ENCODE data around the gene TSPAN4. TPM values are rescaled to one million over a fixed set of nuclear protein-coding genes. Genes with fewer than 3 reads are reported as not detected.
A peak's percentile ranks its signal among the peaks of the same experiment; 100 is the strongest.

The TSPAN4 gene
- total and polyA plus RNA-seq, 2 of the 13 experiments (the other 11 are each of a cell fraction or from before 2014, with no cell fraction given) = 31.7 to 68.3 TPM

DNA sequence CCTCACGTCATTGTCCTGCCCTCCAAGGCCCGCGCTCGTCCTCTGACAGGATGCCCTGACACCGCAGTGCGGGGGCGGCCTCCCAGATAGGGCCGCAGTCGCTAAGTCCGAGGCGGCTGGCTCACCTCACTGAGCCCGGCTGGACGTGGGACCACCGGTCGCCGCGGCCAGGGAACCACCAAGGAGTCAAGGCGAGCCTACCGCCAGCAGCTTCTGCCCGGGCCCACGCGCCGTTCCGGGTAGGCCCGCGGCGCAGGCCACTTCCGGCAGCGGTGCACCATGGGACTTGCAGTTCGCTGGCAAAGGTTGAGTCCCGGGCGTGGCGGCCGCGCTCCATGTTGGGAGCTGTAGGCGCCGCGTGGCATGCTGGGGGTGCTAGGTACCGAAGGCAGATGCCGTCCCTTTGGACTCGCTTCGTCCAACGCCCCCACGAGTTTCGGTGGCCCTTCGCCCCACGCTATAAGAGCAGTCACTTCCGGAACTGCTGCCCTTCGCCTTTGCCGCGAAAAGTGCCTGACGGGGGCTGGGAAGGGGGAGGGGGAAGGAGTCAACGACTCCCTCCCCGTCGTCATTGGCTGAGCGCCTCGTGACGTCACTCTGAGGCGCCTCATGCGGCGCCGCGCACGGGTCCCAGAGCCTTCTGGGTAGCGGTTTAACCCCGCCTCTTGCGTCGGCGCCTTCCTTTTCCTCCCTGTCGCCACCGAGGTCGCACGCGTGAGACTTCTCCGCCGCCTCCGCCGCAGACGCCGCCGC, 33.2 kb upstream of the TSPAN4 start, which contains the start of gene RPLP2 (continued):
- no peak for TF ChIP-seq ZFP41 (CRISPR knock-in tag; IDR thresholded peaks at IDR 0.05; ENCODE audit: borderline replicate concordance)
- TF ChIP-seq ZNF432 (CRISPR knock-in tag; IDR thresholded peaks at IDR 0.05; ENCODE audit: borderline replicate concordance) = no peak
- peak; percentile 70; the same call in 1 of the 2 replicates for TF ChIP-seq NFE2L1 (CRISPR knock-in tag; IDR thresholded peaks at IDR 0.05; ENCODE audit: borderline replicate concordance)

DNA sequence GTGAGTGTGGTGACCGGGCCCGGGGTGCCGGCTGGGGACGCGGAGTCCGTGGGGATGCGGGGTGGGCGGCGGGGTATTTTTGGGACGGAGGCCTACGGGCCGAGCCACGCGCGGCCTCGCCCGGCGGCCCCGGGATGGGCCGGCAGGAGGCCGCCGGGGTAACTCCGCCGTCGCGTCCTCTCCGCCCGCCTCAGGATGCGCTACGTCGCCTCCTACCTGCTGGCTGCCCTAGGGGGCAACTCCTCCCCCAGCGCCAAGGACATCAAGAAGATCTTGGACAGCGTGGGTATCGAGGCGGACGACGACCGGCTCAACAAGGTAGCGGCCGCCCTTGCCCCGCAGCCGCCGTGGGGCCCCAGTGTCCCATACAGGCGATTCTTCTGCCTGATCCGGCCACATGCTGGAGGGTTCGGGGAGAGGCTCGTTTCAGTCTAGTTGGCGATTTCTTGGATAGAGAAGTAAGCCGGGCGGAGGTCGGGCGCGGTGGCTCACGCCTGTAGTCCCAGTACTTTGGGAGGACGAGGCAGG, 32.5 kb upstream of the TSPAN4 start:
- BruUV-seq (replicated peaks) = TSS peak; percentile 81
- peaks cover 33% of the 10 kb centered on the region for H3K79me2 ChIP-seq (ENCODE audit: insufficient read depth, low read length)
- no peak overlapping the region for H2AFZ ChIP-seq (ENCODE audit: low read length)
- intact Hi-C loops (cut with micrococcal nuclease; ENCODE audit: unreplicated experiment) (no loop called here), in situ Hi-C loops (cut with HindIII; ENCODE audit: extremely low pct_ligation_motif_present, low pct_unique_long_range_greater_than_20kb) (no loop called here)
- no peaks in the 10 kb centered on the region for H3K9me3 ChIP-seq (ENCODE audit: low read length)
- H3K27me3 ChIP-seq (ENCODE audit: control insufficient read depth in 1 of 2, insufficient read depth in 2 of 2, low read length in 2 of 2) = no peaks in the 10 kb centered on the region; a peak in 1 of 5 replicates
- no peak for DNase-seq (ENCODE audit: low spot score)
- FAIRE-seq = no peak
- ATAC-seq = no peak
- H3K4me1 ChIP-seq (ENCODE audit: insufficient read depth, low read length) = peaks cover 52% of the 10 kb centered on the region
- peak overlapping the region; percentile 98 for H3K9ac ChIP-seq (ENCODE audit: insufficient read depth, low read depth, low read length)
- WGBS (ENCODE audit: low lambda C conversion rate) = 0% methylated on average over 19 of the region's 55 CpGs
- peak overlapping the region; percentile 93 for H3K4me2 ChIP-seq (ENCODE audit: low read depth, low read length)
- ChIA-PET CTCF (ENCODE audit: low intra/inter-chr PET ratio, low total read pairs) (no interaction called here), POLR2A (interaction anchor here (0.6 to 2.2 kb wide), 17 partner anchors 9 to 364 kb away, joined by 3 to 127 read pairs (median 6); partner anchors contain the start of genes CEND1, CRACR2B, EPS8L2 and PNPLA2)
- peaks cover 19 to 27% of the 10 kb centered on the region in 2 experiments for H3K36me3 ChIP-seq (replicated peaks in 1 of 2; ENCODE audit: control insufficient read depth in 1 of 2, insufficient read depth in 2 of 2, low read length in 2 of 2)
- peaks cover 24% of the 10 kb centered on the region for H4K20me1 ChIP-seq (ENCODE audit: insufficient read depth, low read length)
- peak overlapping the region; percentile 95 for H3K27ac ChIP-seq (ENCODE audit: extremely low read length, insufficient read depth, low read length)
- H3K4me3 ChIP-seq (replicated peaks in 1 of 3; ENCODE audit: insufficient read depth in 1 of 3, low read depth in 2 of 3, low read length in 3 of 3) = peak overlapping the region; percentile 97 to 100 (median 99)
- TF ChIP-seq ZMAT3 (CRISPR knock-in tag; conservative IDR thresholded peaks at IDR 0.05) (0 out of 2 replicates have a peak, but pooled peaks have one; percentile 13), ZFX (CRISPR knock-in tag; IDR thresholded peaks at IDR 0.05; ENCODE audit: low read depth) (no peak), GABPA (IDR thresholded peaks at IDR 0.05; ENCODE audit: low read depth, low read length) (no peak), GABPA (CRISPR knock-in tag; IDR thresholded peaks at IDR 0.05; ENCODE audit: low read depth) (no peak), FIP1L1 (IDR thresholded peaks at IDR 0.05; ENCODE audit: borderline replicate concordance, insufficient read depth, low read depth, low read length) (no peak), NR2F2 (IDR thresholded peaks at IDR 0.05; ENCODE audit: borderline replicate concordance, low read depth) (no peak), ZBTB7A (CRISPR knock-in tag; IDR thresholded peaks at IDR 0.05) (peak; percentile 58; the same call in 1 of the 2 replicates), NFRKB (IDR thresholded peaks at IDR 0.05) (no peak), ZNF780A (CRISPR knock-in tag; IDR thresholded peaks at IDR 0.05) (0 out of 2 replicates have a peak, but pooled peaks have one; percentile 8), CHCHD3 (CRISPR knock-in tag; IDR thresholded peaks at IDR 0.05) (no peak)
- TF ChIP-seq, protein P1, sequence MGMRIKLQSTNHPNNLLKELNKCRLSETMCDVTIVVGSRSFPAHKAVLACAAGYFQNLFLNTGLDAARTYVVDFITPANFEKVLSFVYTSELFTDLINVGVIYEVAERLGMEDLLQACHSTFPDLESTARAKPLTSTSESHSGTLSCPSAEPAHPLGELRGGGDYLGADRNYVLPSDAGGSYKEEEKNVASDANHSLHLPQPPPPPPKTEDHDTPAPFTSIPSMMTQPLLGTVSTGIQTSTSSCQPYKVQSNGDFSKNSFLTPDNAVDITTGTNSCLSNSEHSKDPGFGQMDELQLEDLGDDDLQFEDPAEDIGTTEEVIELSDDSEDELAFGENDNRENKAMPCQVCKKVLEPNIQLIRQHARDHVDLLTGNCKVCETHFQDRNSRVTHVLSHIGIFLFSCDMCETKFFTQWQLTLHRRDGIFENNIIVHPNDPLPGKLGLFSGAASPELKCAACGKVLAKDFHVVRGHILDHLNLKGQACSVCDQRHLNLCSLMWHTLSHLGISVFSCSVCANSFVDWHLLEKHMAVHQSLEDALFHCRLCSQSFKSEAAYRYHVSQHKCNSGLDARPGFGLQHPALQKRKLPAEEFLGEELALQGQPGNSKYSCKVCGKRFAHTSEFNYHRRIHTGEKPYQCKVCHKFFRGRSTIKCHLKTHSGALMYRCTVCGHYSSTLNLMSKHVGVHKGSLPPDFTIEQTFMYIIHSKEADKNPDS (CRISPR knock-in tag; IDR thresholded peaks at IDR 0.05) = peak; percentile 82; the same call in 1 of the 2 replicates
- TF ChIP-seq, protein P2, sequence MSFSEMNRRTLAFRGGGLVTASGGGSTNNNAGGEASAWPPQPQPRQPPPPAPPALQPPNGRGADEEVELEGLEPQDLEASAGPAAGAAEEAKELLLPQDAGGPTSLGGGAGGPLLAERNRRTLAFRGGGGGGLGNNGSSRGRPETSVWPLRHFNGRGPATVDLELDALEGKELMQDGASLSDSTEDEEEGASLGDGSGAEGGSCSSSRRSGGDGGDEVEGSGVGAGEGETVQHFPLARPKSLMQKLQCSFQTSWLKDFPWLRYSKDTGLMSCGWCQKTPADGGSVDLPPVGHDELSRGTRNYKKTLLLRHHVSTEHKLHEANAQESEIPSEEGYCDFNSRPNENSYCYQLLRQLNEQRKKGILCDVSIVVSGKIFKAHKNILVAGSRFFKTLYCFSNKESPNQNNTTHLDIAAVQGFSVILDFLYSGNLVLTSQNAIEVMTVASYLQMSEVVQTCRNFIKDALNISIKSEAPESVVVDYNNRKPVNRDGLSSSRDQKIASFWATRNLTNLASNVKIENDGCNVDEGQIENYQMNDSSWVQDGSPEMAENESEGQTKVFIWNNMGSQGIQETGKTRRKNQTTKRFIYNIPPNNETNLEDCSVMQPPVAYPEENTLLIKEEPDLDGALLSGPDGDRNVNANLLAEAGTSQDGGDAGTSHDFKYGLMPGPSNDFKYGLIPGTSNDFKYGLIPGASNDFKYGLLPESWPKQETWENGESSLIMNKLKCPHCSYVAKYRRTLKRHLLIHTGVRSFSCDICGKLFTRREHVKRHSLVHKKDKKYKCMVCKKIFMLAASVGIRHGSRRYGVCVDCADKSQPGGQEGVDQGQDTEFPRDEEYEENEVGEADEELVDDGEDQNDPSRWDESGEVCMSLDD (CRISPR knock-in tag; IDR thresholded peaks at IDR 0.05; ENCODE audit: borderline replicate concordance) = no peak
- TF ChIP-seq, protein P3, sequence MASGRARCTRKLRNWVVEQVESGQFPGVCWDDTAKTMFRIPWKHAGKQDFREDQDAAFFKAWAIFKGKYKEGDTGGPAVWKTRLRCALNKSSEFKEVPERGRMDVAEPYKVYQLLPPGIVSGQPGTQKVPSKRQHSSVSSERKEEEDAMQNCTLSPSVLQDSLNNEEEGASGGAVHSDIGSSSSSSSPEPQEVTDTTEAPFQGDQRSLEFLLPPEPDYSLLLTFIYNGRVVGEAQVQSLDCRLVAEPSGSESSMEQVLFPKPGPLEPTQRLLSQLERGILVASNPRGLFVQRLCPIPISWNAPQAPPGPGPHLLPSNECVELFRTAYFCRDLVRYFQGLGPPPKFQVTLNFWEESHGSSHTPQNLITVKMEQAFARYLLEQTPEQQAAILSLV (CRISPR knock-in tag; IDR thresholded peaks at IDR 0.05; ENCODE audit: borderline replicate concordance) = peak; percentile 66; the same call in 1 of the 2 replicates
